ENCODE results near the gene SPRY4.
"Not testable (repeated sequence)": the region's sequence is repeated elsewhere in the genome, so short reads cannot be mapped to it uniquely, and the experiment has no call there.

The SPRY4 gene, protein sequence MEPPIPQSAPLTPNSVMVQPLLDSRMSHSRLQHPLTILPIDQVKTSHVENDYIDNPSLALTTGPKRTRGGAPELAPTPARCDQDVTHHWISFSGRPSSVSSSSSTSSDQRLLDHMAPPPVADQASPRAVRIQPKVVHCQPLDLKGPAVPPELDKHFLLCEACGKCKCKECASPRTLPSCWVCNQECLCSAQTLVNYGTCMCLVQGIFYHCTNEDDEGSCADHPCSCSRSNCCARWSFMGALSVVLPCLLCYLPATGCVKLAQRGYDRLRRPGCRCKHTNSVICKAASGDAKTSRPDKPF

DNA sequence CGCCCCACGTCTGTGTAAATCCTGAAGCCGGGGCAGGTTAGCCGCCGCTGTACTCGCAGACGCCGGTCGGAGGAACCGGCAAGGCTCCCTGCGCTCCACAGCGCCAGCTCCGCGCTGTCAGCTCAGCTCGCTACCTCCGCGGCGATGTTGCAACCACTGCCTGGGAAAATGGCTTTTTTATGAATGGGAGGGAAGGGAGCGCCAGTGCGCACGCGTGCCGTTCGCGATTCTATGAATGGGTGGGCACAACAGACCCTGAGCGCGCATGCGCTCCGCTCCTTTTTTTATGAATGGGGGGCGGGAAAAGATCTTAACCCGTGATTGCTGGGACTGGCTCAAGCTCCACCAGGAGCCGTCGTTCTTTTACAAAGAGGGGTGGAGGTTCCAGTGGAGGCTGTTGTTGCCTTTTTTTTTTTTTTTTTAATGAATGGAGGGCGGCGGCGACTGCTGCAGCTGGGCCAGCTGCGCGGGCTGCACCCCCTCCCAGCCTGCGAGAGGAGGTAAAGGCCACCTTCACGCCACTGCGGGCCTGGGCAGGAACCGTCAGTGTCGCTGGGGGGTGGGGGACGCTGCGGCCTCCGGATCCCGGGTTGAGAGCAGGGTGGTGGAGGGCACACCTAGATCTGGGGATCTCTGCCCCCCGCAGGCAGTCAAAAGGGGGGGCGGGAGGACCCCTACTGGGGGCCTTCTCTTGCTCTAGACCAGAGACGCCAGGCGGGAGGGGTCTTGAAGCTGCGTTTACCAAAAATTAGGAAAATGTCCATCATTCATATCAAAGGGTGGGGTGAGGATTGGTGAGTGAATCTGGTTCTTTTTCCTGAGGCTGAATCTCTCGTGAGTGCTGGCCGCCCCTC, at the start of gene SPRY4:
Gene SPRY4, minus strand, starts transcription at position 151 of the 854 bp plus-strand sequence. CDS start 9,913 bp downstream, outside the sequence.
- peak; percentile 81 for DNase-seq

DNA sequence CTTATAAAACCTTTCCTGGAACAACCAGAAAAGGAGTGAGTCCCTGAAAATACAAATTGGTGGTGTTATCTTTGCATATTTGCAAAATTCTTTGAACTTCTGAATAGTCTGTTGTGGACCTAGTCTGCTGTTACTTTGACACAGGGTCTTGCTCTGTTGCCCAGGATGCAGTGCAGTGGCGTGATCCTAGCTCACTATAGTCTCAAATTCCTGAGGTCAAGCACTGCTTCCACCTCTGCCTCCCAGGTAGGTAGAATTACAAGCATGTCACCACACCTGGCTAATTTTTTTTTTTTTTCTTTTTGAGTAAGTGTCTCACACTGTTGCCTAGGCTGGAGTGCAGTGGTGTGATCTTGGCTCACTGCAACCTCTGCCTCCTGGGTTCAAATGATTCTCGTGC, 43.7 kb upstream of the SPRY4 start:
- DNase-seq, result no peak

- no peak for DNase-seq
These were observed 41.2 kb upstream of the SPRY4 start for GRCh38 chr5:142366007-142366406.

GRCh38 chr5:142364251-142365145, 39.7 kb upstream of the SPRY4 start:
- DNase-seq, result no peak

DNA sequence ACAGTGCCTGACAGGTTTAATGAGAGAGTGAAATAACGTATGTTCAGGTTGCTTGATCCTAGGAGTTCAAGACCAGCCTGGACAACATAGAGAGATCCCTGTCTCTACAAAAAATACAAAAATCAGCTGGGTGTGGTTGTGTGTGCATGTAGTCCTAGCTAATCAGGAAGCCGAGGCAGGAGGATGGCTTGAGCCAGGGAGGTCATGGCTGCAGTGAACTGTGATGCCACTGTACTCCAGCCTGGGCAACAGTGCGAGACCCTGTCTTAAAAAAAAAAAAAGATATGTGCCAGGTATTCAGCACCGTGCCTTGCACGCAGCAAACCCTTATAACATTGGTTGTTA, 38.8 kb upstream of the SPRY4 start:
- no peak for DNase-seq

- DNase-seq, result not testable (repeated sequence)
These were observed 37.4 kb upstream of the SPRY4 start for GRCh38 chr5:142362193-142362592.

DNA sequence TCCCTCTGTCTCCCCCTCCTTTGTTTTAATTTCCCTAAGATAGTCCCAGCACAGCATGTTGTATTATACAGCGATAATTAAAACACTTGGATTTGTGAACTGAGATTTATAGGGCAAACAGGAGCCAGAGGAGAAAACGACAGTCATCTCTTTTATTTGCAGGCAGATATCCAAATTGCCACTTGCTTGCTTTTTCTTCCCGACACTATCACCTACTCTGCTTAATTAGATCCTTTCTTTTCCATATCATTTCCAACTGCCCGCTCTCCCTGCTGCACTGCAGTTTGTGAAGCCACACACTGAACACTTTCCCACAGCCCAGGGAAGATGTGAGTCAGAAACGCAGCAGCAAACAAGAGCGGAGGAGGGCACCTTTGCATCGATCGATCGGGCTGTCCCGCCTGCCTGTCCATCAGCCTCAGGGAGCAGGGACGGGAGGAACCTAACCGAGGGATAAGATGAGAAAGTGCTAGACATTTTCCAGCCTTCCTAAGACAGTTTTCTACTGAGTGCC, 35.8 kb upstream of the SPRY4 start:
- no peak for DNase-seq

DNA sequence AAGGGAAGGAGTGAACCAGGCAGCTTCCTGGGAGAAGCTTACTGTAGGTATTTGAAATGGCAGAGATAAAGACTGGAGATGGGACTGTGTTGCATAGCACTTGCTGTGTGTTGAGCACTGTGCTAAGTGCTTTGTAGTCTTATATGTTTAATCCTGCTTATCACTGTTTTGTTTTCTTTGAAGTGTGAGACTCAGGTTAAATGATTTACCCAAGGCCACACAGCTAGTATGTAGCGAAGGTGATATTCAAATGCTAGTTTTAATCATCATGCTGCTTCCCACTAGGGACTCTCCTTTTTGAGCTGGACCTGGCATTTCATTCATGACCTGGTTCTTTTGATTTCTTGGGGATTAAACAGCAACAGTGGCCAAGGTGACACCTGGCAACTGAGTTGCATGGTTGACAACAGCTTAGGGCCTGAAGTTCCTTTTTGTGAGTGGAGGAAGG, 35.3 kb upstream of the SPRY4 start:
- no peak for DNase-seq

DNA sequence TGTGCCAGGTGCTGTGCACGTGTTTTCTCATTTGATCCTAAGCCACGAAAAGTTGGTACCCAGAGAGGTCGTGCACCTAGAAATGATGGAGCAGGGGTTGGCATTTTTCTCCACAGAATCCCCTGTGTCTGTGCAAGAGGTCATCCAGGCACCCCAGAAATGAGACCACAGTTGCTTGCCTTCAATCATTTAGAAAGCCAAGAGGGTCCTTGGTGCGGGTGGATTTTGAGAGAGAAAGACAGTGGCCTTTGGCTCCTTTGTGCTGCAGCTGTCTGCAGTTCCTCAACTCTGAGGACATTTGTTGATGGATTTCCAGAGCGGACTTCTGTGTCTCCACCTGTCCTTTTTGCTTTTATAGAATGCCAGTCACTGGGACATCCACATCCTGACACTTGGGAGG, 33.8 kb upstream of the SPRY4 start:
- no peak for DNase-seq

GRCh38 chr5:142358121-142358520, 33.3 kb upstream of the SPRY4 start:
- no peak for DNase-seq

DNA sequence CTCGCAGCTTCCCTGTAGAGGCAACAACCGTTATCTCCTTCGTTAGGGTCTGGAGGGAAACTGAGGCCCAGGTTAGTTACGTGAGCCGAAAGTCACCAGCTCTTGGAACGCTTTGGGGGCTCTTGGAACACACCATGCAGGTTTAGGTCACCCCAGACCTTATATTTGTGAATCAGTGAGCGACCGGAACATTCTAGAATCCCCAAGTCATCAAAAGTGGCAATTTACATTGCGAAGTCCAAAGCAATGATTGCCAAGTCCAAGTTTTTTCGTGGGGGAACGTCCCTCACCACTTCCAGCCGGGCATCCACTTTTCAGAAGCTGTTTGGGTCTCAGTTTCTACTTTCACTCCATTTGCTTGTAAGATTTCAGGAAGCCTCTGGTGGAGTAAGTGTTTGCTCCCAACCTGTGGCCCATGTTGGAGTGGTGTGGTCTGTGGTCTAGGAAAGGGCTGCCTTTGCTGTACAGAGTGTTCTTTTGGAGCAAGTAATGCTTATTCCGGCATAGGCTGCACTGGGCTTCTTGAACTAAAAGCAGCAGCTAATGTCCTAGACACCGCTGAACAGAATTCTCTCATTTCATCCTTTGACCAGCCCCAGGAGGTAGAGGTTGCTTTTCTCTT, 32.8 kb upstream of the SPRY4 start:
- DNase-seq, result no peak

GRCh38 chr5:142356716-142357468, 32.1 kb upstream of the SPRY4 start:
- peak; percentile 86 for DNase-seq

GRCh38 chr5:142356349-142356715, 31.5 kb upstream of the SPRY4 start:
- no peak for DNase-seq

GRCh38 chr5:142353071-142353472, 28.3 kb upstream of the SPRY4 start:
- DNase-seq, result no peak

GRCh38 chr5:142350021-142350420, 25.2 kb upstream of the SPRY4 start:
- DNase-seq, result no peak

GRCh38 chr5:142346706-142347105, 21.9 kb upstream of the SPRY4 start:
- no peak for DNase-seq

DNA sequence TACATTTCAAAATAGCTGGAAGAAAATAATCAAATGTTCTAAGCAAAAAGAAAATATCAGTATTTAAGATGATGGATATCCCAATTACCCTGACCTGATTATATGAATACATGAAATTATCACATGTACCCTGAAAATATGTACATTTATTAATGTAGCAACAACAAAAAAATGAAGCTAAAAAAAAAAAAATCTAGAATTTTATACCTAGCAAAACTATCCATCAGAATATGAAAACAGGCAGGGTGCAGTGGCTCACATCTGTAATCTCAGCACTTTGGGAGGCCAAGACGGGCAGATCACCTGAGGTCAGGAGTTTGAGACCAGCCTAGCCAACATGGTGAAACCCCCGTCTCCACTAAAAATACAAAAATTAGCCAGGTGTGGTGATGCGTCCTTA, 20.1 kb upstream of the SPRY4 start:
- not testable (repeated sequence) for DNase-seq

DNA sequence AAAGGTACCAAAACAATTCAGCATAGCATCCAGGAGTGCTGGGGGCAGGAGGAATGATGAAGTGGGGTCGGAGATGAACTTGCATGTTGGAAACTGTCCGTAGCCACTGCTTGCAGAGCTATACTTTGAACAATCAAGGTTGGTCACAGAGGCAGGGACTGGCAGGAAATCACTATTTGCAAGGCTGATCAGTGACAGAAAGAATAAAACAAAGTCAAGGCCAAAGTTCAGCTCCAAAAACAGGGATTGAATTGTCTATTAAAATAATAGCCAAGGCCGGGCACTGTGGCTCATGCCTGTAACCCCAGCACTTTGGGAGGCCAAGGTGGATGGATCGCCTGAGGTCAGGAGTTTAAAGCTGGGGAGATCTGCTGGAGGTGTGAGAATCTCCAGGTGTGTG, 18.7 kb upstream of the SPRY4 start:
- DNase-seq, result no peak

DNA sequence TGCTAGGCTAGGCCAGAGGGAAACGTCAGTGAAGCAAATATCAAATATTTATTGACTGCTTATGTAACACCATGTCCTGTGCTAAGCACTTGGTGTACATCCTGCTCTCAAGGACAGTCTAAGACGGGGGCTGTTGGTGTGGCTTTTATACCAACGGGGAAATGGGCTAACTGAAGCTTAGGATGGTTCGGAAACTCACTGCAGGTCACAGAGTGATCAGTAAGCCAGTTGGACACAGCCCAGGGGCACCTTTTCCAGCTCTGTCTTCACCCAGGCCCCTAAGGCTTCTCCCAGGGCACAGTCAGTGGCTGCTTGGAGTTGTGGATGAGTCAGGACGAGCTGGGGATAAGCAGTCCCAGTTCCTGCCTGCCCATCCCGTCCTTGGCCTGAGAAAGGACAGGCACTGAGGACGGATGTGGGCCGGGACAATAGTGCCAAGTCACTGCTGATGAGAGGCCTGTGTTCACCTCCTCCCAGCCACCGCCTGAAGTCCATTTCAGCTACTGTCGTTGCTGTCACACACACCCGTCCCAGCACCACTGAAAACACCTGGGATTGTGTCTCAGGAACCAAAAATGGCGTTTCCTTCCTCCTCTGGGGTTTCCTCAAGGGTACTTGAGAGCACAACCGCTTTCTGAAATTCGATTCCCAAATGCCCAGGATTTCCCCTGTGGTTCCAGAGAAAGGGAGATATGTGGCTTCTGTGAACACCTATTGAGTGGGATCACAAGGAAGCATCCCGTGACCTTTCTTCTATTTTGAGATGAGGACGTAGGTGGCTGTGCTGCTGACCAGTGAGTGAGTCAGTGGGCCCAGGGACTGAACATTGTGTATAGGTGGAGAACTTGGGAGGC, 17.5 kb upstream of the SPRY4 start:
- no peak for DNase-seq

- no peak for DNase-seq
These were observed 15.0 kb upstream of the SPRY4 start for GRCh38 chr5:142339781-142340180.

- DNase-seq, result no peak
These were observed 9.7 kb upstream of the SPRY4 start for GRCh38 chr5:142334538-142334937.

Data from CD4-positive, alpha-beta T cell treated with Interleukin-6 for 4 hours (primary cell).